ENCODE data around the gene WDR93.
"Not testable (repeated sequence)": the region's sequence is repeated elsewhere in the genome, so short reads cannot be mapped to it uniquely, and the experiment has no call there.

Gene WDR93

DNA sequence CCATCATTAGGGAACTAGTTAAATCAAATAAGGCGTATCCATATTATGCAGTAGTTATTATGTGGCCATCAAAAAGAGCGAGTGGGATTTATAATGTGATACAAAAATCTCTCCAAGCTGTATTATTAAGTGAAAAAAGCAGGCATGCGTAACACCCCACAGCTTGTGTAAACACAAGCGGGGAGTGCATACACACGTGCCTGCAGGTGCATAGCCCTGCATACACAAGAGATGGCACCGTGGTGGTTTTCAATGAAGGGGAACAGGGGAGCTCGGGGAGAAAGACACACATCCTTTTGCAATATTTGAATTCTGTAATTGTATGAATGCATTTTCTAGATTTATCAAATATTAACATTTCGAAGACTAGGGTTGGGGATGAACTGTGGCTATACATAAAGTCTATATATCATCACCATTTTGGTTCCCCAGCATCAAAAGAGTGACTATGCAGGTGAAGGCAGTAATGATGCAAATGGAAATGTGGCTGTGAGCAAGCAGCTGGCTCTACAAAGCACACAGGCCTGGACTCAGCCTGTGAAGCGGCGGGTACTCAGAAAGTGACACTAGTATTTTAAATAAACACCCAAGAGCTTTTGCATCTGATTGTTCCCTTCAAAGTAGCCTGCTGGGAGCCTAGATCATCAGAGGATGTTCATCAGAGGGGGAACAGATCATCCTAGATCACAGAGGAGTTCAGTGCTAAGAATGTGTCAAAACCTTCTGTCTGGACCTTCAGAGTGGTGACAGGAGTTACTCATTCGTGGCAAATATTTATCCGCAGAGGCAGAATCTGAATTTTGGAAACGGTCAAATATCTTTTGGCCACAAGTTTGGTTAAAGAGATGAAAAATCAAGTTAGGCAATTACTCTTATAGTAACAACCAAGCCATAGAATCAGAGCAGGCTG is 25.9 kb upstream of the WDR93 start:
- no peak for DNase-seq

DNA sequence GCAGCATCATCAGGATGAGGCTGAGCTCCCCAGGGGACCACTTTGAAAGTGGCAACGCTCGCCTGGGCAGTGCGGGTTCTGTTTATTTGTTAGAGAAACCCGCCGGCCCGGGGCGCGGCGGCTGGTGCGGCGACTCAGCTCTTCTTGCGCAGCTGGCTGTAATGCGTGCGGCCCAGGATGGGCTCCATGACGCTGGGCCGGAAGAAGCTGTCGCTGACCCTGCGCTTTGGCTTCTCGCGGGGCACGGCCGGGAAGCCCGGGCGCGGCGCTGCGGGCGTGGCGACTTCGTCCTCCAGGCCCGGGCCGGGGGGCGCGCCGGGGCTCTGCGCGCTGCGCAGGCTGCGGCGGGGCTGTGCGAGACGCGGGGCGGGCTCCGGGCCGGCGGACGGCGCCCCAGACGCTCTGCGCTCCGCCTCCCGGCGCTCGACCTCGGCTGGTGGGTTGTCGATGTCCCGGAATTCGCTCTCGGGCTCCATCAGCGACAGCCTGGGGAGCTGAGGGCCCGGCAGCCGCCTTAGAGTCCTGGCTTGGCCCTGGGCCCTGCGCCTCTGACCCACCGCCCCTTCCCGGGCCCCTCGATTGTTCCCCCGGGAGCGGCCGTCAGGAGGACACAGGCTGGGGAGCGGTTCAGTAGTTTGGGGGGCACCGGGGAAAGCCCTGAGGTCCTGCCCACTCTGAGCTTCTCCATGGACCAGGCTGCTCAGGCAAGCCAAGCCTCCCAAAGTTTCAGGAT is 25.0 kb upstream of the WDR93 start:
- DNase-seq = no peak

DNA sequence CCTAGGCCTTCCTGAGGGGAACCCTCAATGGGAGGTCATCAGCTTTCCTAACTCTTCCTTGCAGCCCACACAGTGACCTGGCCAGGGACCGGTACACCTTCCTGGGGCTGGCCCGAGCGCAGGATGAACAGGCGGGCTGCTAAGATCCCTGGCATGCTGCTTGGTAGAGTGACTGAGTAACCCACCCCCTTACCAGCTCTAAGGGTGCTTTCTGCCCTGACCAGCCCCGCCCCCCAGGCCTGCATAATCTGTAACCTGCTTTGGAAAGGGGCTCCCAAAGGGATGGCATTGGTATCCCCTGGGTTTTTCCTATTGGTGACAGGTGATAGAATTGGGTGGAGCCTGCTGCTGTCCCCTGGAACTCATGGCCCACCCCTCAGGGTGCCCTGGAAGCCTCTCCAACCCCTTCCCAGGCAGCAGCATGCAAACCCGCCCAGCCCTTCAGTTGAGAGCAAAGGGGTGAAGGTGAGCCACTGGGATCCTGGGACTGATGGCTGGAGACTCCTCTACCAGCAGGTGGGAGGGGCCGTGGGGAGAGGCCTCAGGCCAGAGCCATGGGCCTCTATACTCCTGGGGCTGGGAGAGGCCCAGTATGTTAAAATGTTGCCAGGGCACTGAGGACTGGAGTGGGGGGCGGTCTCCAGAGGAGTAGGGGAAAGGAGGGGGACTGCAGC is 24.3 kb upstream of the WDR93 start:
- no peak for DNase-seq

DNA sequence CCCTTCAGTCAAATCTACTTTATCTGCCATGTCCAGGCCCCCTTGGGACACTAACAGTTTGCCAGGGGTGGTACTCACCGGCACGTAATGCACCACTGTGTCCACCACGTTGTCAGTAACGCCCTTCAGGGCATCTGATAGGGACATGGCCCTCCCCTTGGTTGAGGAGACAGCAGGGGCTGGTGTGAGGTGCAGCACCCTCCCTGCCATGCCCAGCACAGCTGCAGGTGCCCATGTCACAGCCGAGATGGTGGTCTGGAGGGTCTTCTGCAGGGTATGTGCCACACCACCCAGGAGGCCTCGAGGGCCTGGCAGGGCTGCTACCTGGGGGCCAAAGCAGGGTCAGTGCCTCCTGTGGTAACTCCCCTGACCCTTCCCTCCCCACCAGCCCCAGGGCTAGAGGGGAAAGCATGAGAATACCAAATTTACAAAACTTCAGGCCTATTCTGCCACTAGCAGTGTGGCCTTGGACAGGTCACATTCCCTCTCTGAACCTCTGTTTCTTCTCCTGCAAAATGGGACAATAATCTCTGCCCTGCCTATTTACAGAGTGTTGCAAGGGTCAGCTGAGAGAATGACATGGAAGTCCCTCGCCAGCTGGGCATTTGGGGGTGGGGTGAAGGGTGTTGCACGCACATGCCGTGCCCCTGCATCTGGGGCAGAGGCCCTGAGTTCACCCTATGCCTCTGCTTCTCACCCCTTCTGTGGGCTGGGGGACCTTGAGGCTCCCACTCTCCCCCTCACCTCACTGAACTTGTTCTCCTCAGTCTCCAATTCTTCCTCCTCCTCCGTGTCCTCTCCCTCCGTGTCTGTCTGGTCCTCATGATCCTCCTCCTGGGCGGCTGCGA is 23.5 kb upstream of the WDR93 start:
- DNase-seq = no peak

DNA sequence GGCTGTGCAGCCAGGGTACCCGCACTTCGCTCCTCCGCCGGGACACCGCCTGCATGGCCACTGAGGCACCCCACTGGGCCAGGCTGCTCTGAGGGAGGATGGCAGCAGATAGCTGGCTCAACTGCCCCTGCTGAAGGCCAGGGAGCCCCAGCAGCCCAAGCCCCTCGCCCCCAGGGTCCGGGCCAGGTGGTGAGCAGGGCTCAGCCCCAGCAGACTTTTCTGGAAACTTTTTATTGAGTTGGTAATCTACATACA is 23.0 kb upstream of the WDR93 start:
- DNase-seq = no peak

DNA sequence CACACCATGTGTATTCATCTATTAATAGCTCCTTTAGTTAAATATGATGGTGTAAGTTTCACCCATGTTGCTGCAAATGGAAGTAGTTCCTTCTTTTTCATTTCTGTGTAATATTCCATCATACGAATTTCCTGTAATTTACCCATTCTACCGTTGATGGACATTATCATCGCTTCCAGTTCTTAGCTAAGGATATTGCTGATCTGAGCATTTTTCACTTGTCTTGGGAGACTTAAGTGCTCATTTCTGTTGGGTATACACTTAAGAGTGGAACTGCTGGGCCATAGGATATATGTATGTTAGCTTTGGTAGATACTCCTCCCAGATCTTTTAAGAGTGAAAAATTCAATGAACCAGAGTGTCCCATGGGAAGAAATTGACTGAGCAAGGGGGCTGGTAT is 22.4 kb upstream of the WDR93 start:
- no peak for DNase-seq

DNA sequence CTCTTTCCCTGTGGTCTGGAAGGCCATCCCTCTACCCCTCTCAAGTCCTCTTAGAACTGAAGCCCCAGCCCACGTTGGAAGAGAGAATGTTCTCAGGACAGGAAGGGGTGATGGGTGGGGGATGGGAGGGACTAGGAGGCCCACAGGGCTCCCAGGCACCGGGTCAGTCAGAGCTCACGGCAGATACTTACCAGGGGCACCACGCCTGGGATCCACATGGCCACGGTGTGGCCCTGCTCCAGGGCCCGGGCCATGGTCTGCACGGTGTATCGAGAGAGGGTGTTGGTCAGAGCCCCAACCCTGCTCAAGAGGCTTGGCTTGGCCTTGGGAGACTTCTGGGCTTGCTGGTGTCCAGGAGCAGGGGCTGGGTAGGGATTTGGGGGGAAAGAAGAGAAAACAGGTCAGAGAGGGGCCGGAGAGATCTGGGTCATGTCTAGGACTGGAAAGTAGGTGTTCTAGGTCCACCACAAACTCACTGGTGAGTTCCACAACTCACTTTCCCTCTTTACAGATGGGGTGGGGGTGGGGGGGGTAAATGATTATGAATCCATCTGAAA is 21.2 kb upstream of the WDR93 start:
- DNase-seq = no peak

DNA sequence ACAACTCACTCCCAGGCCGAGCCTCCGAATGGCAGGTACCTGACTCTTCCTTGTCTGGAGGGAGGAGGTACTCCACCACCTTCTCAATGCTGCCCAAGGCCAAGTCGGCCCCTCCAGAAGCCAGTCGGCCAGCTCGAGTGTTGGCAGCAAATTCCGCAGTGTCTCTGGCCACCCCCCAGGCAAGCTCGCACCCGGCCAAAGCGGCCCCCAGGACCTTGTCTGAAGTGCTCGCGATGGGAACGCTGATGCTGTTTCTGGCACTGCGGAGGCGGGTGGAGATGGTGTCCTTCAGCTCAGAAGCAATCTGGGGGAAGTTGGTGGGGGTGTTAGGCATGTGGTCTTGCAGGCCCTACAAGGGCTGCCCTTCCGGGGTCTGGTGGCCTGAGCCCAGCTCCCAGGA is 20.7 kb upstream of the WDR93 start:
- DNase-seq = no peak

DNA sequence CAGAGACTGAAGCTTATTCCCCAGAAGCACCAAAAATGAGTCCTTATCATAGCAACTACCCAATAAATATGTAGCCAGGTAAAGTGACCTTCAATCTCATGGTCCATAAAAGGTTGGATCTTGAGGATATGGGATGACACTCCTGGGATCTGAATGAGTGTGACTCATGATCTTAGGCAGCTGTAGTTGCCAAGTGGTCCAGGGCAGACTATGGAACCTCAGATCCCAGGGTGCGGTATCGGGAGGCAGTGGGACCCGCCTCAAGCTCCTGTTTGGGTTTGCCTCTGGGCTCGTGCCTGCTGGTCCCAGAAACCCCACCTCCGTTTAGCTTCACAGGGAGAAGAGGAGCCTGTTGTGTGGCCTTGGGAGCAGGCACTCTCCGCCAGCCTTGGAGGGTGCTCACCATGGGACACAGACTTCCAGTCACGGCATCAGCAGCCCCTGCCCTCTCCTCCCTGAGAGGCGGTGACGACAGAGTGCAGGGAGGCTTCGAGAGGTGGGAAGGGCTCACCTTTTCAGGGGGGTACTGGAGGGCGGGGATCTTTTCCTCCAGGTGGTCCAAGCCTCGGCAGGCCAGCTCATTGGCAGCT is 19.5 kb upstream of the WDR93 start:
- no peak for DNase-seq

DNA sequence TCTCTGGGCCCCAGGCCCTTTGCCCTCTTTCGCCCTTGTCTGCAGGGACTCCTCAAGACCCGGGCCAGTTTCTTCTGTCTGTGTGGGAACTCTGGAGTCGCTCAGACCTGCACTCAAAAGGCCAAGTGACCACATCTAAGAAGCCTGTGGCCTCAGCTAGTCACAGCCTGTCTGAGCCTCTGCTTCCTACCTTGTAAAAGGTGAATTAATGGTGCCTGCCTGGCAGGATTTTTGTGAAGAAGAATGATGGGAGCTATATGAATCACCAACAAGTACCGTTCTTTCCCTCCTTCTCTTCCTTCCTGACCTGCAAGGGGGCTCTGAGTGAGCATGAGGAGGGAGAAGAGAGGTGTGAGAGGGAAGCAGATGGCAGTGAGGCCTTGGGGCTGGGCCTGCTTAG is 18.9 kb upstream of the WDR93 start:
- no peak for DNase-seq

DNA sequence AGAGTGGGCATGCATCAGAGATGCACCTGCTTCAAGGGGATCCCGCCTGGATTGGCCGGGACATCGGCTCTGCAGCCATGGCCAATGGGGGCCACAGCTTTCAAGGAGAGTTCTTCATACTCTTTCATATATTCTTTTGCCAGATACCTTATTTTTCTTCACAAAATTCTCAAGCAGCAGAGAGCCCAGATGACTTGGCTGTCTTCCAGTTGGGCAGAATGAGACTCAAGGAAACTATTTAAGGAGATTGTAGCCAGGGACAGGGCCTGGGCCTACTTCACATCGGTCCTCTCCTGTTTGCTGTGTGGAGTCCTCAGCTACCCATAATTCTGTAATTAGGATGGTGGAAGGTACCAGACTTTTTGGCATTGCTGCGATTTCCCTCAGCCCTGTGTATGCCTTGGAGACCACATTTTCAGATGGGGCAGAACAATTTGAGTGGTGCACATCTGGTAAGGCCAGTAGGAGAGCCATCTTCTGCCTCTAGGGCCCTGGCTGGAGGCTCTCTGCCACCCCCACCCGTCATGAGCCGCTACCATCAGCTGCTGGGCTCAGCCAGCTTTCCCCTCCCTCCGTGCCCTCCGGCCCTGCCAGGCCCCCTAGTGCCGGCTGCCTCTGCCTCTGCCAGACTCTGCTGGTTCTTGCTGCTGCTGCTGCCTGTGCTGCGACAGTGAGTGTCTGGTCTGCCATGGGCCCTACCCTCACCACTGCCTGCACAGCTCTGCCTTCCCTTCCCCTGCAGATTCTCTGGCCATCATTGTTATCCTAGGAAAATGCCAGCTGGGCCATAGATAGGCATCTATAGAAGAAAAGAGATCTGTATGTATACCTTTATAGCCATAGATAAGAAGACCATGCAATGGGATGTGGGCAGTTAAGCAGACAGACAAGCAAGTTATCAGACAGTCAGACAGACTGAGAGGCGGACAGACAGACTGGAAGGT is 18.1 kb upstream of the WDR93 start:
- no peak for DNase-seq

DNA sequence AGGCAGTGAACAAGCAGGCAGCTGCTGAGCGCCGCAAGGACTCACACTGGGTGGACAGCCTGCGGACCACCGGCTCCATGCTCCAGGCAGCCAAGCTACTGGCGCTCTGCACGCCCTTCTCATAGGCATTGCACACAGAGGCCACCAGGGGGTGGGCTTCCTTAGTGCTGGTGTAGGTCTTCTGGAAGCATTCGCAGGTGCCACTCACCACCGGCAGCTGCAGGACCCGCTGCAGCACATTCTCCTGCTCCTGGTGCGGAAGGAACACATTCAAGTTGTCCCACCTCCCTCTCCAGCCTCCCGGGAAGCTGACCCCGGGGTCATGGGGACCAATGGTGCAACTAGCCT is 17.5 kb upstream of the WDR93 start:
- no peak for DNase-seq

DNA sequence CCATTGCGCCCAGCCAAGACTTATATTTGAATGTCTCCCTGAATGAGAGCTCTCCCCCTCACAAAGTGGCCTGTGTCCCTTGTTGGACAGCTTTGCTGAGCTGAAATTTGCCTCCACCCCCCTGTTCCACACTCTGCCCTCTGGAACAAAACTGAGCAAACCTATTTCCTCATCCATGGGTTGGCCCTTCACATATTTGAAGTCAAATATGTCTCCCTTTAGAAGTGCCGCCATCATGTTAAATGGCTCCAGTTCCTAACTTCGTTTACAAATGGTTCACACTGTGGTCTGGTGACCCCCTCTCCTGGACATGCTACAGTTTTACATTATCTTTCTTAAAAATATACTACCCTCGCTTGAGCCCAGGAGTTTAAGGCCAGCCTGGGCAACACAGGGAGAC is 16.1 kb upstream of the WDR93 start:
- DNase-seq = no peak

DNA sequence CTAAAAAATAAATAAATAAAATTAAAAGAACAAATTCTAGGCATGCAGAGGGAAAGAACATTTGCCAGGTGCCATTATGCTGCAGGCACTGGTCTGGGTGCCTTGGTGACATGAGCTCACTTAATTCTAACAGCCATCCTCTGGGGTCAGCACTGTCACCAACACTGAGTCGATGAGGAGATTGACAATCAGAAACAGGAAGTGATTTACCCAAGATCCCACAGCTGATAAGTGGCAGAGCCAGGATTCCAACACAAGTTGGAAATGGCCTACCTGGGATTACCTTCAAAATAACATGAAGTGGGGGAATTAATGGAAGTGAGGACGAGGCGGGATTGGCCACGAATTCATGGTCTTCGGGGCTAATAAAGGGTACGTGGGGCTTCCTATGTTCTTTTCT is 15.0 kb upstream of the WDR93 start:
- DNase-seq = no peak

DNA sequence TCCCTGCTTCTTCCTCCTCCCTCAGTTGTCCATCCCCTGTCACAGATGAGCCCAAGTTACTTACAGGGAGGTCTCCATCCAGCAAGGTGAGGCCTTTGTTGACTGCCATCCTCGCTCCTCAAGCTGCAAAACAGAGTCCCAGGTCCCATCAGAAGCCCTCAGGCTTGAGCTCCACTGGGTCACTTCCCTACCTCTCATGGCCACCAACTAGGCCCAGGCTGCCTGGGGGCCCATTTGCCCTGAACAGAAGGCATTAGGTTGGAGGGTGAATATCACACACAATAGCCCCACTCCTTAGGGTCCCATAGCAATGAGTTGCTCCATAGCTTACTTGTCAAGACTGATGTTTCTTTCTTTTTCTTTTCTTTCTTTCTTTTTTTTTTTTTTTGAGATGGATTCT is 13.2 kb upstream of the WDR93 start:
- no peak for DNase-seq

DNA sequence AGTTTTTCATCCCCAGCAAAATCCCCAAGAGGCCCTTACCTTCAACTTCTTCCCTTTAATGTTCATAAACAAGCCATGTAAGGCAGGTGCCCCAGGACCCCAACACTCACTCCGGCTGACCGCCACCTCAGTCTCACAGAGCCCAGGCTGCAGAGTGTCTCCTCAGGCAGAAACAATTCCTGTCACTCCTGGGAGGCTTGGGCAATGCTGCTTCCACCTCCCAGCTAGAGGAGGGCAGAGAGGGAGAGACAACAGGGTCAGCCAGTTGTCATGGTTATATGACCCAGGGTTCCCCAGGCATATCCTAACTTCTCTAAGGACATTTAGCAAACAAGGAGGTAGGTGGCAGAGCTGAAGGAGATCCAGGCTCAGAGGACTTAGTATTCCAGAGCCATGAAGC is 11.4 kb upstream of the WDR93 start, which contains the start of gene PLIN1:
Gene PLIN1, minus strand, starts transcription at position 156 of the 400 bp plus-strand sequence. CDS start 1,878 bp downstream, outside the sequence.
- DNase-seq = no peak

DNA sequence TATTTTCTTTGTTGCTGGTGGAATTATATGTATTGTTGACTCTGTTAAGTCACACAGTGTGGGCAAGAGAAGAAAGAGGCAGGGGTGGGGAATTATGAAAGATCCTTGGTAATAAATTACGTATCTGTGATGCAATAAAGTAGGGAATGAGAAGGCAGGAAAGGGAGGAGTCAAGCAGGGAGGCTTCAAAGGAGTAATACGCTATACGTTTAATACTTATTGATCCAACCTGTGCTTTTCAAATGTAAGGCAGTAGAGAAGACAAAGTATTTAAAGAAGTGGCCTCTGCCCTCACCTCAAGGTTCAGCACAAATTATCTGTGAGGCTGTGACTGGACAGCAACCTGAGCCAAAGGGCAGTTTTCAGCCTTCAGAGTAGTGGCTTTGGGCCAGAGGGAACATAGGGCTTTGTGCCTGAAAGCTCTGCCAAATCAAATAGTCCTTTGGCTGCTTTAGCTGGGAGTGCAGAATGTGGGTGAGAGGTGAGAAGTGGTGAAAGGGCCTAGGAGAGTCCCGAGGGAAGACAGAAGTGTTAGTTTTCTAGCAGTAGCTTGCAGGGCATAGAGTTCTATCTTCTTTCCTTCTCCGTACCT is 10.2 kb upstream of the WDR93 start:
- DNase-seq = no peak

DNA sequence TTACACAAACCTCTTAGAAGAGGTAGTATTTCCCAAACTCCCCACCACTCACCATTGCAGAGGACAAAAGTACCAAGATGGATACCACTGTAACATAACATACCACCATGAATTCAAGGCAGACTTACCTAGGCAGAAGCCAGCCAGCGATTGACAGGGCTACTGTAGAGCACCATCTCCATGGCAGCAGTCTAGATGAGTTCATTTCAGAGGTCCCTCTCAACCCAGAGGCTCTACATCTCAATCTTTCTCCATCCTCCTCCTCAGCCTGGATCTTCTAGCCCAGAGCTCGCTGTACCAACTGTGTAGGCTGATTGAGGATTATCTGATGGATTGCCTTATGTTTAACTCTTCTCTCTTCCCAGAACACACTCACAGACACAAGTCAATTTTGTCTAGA is 9.5 kb upstream of the WDR93 start:
- DNase-seq = no peak

DNA sequence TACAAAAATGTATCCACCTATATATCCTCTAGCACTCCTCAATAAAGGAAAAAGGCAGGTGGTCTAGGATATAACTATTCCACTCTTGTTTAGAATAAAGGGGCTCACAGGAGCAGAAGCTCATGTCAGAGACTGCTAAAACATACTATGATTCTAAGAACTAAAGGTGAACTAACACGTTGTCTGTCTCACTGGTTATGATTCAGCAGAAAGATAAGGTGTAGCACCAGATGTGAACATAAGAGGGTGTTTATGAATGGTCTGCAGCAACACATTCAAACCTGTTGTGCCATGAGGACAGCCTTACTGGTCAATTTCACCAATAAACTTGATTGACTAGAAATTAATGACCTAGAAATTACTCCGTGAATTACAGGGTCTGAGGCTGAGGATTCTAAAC is 4.6 kb upstream of the WDR93 start:
- DNase-seq = no peak

DNA sequence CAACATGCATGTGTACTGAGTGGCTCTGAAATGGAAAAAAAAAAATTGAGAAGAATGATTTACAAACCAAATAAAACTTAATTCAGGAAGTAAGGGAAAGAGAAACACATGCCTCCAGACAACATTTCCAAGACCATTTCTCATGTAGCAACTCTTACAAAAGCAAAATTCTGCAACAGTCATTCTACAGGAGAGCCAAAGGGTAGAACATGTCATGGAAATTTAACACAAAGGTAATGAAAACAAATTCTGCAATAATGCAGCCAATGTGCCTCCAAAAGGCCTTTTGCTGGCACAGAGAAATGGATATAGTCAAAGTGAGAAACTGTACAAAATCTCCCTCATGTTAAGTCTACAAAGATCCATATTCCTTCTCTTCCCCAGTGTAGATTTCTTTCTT is 4.1 kb upstream of the WDR93 start:
- DNase-seq = no peak

DNA sequence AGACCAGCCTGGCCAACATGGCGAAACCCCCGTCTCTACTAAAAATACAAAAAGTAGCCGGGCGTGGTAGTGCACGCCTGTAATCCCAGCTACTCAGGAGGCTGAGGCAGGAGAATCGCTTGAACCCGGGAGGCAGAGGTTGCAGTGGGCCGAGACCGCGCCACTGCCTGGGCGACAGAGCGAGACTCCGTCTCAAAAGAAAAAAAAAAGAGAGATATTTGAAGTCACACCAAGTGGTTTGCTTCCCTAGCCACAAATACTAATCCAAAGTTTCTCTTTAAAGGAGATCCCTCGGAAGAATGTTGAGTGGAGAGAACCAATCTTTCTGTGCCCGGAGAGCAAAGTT is 708 bp upstream of the WDR93 start:
- not testable (repeated sequence) for DNase-seq

All from KG1 (cell line).